SJSA1 (cell line): ENCODE measurements around the gene POLR2M. TPM values are rescaled to one million over a fixed set of nuclear protein-coding genes. Genes with fewer than 3 reads are reported as not detected.

ENCODE experiments used
- DNase-seq, 2 experiments: peaks; one replicate each; pipeline ENCODE4 v3.0.0-alpha.2; 2015 to 2020; ENCODE audit warnings: low spot score in 2 of 2, low read depth in 1 of 2
- H3K27ac ChIP-seq: fragments of 250-450 bp; sonication (Bioruptor Pico); 2 replicates; pipeline ENCODE4 v1.5.1; 2020; ENCODE audit warnings: mild to moderate bottlenecking, moderate library complexity
- H3K27me3 ChIP-seq: fragments of 250-450 bp; sonication (Bioruptor Pico); replicated peaks from 2 replicates; pipeline ENCODE4 v1.5.1; 2020; ENCODE audit warnings: mild to moderate bottlenecking, moderate library complexity
- H3K36me3 ChIP-seq: fragments of 250-450 bp; sonication (Bioruptor Pico); 2 replicates; pipeline ENCODE4 v1.5.1; 2020; ENCODE audit warnings: mild to moderate bottlenecking
- H3K4me1 ChIP-seq: fragments of 250-450 bp; sonication (Bioruptor Pico); replicated peaks from 2 replicates; pipeline ENCODE4 v1.6.1; 2021; ENCODE audit warnings: mild to moderate bottlenecking
- H3K4me3 ChIP-seq: fragments of 250-450 bp; sonication (Bioruptor Pico); 2 replicates; pipeline ENCODE4 v1.5.1; 2020; ENCODE audit warnings: mild to moderate bottlenecking
- H3K9me3 ChIP-seq: fragments of 250-450 bp; sonication (Bioruptor Pico); replicated peaks from 2 replicates; pipeline ENCODE4 v1.5.1; 2020; ENCODE audit warnings: mild to moderate bottlenecking
- total RNA-seq: library from RNA; depleted of rRNA; stranded (reverse); fragments of >200 nt; shearing (Covaris generic); gene quantifications from 2 replicates; pipeline ENCODE4 v1.2.3, GENCODE V29; 2014; rRNA removed

Gene POLR2M
- total RNA-seq, 1 experiment from 2014 or later = 229 TPM

DNA sequence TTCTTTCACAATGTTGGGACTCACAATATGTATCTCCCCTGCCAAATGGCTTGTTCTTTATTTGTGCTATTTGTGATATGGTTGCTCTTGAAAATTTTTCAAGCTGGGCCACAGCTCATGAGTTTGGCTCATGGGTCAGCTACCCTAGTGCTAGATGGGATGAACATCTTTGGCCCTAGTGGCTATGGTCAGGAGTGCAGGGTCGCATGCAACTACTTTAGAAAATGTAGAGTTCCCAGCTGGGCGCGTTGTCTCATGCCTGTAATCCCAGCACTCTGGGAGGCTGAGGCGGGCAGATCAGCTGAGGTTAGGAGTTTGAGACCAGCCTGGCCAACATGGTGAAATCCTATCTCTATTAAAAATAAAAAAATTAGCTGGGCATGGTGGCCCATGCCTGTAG, 55.8 kb downstream of the POLR2M start:
- Histone ChIP-seq H3K4me3 (no peak overlapping the region), H3K9me3 (no peaks in the 10 kb centered on the region), H3K27ac (no peak overlapping the region), H3K4me1 (no peaks in the 10 kb centered on the region), H3K27me3 (peaks cover 9% of the 10 kb centered on the region), H3K36me3 (no peaks in the 10 kb centered on the region)
- no peak for DNase-seq

DNA sequence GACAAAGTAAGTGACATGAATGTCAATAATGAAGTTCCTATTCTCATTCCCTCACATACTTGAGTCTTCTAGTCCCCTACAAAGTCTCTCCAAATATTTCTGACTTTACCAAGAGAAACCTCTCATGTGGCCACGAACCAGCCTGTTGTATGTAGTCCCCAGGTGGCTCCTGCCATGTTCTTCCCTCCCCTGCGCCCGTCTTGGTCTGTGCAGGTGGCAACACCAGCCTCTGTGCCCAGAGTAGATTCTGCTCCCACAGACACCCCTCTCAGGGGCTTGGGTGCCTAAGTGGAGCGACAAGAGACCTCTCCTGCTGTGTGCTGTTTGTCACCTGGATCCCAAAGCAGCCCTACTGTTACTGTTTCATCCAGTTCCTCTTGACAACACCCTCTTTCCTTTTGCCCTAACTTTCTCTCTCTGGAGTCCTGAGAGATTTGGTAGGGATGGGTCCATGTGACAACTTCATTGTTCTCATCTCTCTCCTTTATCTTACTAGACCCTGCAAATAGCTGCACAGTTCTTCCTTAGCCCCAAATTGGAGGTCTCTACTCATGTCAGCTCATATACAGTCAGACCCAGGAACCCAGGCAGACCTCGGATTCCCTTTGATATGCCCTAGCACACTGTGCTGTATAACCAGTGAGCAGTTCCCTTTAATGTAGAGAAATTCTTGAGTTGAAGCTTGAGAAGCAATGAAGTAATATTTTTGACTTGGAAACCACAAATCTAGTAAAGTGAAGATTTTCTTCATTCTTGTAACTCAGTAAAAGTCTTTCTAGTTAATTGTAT, 56.9 kb downstream of the POLR2M start:
- no peaks in the 10 kb centered on the region; the same call in none of the 2 replicates for H3K27me3 ChIP-seq
- H3K4me3 ChIP-seq = no peak overlapping the region
- H3K4me1 ChIP-seq = no peaks in the 10 kb centered on the region
- DNase-seq = no peak
- H3K9me3 ChIP-seq = no peaks in the 10 kb centered on the region
- H3K36me3 ChIP-seq = no peaks in the 10 kb centered on the region
- no peak overlapping the region for H3K27ac ChIP-seq

Other genes with a start within 250 kb of the POLR2M start
- gene MYZAP, start 114.8 kb upstream of the POLR2M start, total RNA-seq = 0.72 TPM in 1 of 2 replicates, not detected in the other